ENCODE results near the gene KIF24. TPM values are rescaled to one million over a fixed set of nuclear protein-coding genes. Genes with fewer than 3 reads are reported as not detected.
A peak's percentile ranks its signal among the peaks of the same experiment; 100 is the strongest.
"Not testable (repeated sequence)": the region's sequence is repeated elsewhere in the genome, so short reads cannot be mapped to it uniquely, and the experiment has no call there.

KIF24 gene
- total RNA-seq, 6 experiments from 2014 or later = 0.14 to 0.74 (median 0.24) TPM

DNA sequence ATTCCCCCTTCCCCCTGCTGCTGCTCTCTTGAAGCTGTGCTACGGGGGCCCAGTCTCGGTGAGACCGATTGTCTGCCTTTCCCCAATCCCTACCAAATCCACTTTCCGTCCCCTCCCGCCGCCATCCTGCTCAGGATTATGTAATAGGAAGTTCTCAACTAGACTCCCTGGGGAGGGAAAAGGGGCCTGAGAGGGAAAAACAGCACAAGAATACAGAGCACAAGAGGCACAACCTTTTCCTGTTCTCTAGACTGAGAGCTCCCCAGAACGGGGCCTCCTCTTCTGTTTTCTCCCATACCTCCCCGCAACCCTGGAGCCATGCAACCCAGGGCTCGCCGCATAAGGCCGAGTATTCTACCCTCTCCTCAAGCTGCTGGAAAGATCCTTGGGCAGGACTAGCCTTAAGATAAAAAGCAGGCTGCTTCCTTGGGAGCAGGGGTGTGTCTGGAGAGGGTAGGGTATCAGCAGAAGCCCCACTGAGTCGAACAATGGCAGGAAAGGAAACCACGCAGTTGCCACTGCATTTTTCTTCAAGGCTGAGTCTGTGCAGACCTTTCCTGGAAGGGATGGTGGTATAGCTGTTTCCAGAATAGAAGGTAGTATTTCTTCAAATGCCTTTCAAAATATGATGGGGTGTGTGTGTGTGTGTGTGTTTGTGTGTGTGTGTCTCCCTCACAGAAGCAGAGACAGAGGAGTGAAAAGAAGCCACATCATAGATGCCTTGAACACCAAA, 34.7 kb upstream of the KIF24 start:
- Histone ChIP-seq H3K27me3 (no peaks in the 10 kb centered on the region), H3K4me3 (no peak overlapping the region), H3K36me3 (no peaks in the 10 kb centered on the region), H3K9me3 (no peaks in the 10 kb centered on the region), H3K4me1 (peaks cover 0 to 22% (median 6%) of the 10 kb centered on the region in 4 donors), H3K27ac (no peak overlapping the region)
- 46% methylated on average over 10 of the region's 13 CpGs for WGBS (ENCODE audit: insufficient coverage, low coverage, low lambda C conversion rate, missing lambda C conversion rate)
- TF ChIP-seq, protein P1, sequence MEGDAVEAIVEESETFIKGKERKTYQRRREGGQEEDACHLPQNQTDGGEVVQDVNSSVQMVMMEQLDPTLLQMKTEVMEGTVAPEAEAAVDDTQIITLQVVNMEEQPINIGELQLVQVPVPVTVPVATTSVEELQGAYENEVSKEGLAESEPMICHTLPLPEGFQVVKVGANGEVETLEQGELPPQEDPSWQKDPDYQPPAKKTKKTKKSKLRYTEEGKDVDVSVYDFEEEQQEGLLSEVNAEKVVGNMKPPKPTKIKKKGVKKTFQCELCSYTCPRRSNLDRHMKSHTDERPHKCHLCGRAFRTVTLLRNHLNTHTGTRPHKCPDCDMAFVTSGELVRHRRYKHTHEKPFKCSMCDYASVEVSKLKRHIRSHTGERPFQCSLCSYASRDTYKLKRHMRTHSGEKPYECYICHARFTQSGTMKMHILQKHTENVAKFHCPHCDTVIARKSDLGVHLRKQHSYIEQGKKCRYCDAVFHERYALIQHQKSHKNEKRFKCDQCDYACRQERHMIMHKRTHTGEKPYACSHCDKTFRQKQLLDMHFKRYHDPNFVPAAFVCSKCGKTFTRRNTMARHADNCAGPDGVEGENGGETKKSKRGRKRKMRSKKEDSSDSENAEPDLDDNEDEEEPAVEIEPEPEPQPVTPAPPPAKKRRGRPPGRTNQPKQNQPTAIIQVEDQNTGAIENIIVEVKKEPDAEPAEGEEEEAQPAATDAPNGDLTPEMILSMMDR (IDR thresholded peaks at IDR 0.05) = no peak
- no peak for TF ChIP-seq POLR2A (IDR thresholded peaks at IDR 0.05)
- DNase-seq (no peak), ATAC-seq (peak in 3 of 4 donors; percentile 39 to 64 (median 56))
- intact Hi-C loops (cut with DNase I) = no loop called here

DNA sequence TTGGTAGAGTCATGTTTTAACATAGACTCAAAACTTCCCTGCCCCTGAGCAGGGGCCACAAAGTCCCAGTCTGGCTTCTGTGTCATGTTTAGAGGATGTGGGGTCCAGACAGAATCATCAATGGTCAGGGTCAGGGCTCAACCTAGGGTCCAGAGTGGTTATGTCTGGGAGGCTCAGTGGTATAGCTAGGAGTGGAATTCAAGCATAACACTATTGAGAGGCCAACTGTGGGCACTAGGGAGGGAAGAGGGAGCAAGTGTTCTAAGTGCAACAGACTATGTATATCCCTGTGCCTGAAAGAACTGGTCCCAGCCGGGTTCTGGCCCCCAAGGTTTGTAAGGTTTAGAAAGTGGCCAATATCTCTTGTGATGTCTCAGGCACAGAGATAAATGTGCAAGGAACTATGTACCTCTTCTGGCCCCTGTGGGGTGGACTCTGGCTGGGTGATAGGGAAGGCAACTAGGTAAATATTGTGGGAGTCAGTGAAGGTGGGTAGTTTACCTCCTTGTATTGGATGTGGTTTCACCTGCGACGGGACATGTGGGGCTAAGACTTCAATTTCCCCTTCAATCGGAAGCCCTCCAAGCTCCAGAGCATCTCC, 33.6 kb upstream of the KIF24 start:
- WGBS (ENCODE audit: insufficient coverage, low coverage, low lambda C conversion rate, missing lambda C conversion rate) = 81% methylated on average over 3 of the region's 4 CpGs
- no peak for ATAC-seq
- intact Hi-C loops (cut with DNase I) = no loop called here
- no peak overlapping the region for H3K4me3 ChIP-seq
- no peaks in the 10 kb centered on the region for H3K36me3 ChIP-seq
- no peaks in the 10 kb centered on the region for H3K9me3 ChIP-seq
- H3K27me3 ChIP-seq = no peaks in the 10 kb centered on the region
- no peak for TF ChIP-seq POLR2A (IDR thresholded peaks at IDR 0.05)
- TF ChIP-seq, protein P1 (IDR thresholded peaks at IDR 0.05) = no peak
- no peak for DNase-seq
- no peak overlapping the region for H3K27ac ChIP-seq
- peaks cover 0 to 22% (median 6%) of the 10 kb centered on the region in 4 donors for H3K4me1 ChIP-seq

GRCh38 chr9:34352957-34353356, 23.9 kb upstream of the KIF24 start:
- H3K9me3 ChIP-seq; ATAC-seq; intact Hi-C loops (cut with DNase I); DNase-seq; H3K27me3 ChIP-seq; H3K36me3 ChIP-seq: not testable (repeated sequence)
- peak overlapping the region; percentile 8 to 45 (median 34) for H3K4me3 ChIP-seq
- peaks cover 0 to 29% (median 5%) of the 10 kb centered on the region in 4 donors for H3K4me1 ChIP-seq
- H3K27ac ChIP-seq = peak overlapping the region; percentile 54 to 80 (median 76)
- 60% methylated on average over 1 of the region's 1 CpG for WGBS (ENCODE audit: insufficient coverage, low coverage, low lambda C conversion rate, missing lambda C conversion rate)

DNA sequence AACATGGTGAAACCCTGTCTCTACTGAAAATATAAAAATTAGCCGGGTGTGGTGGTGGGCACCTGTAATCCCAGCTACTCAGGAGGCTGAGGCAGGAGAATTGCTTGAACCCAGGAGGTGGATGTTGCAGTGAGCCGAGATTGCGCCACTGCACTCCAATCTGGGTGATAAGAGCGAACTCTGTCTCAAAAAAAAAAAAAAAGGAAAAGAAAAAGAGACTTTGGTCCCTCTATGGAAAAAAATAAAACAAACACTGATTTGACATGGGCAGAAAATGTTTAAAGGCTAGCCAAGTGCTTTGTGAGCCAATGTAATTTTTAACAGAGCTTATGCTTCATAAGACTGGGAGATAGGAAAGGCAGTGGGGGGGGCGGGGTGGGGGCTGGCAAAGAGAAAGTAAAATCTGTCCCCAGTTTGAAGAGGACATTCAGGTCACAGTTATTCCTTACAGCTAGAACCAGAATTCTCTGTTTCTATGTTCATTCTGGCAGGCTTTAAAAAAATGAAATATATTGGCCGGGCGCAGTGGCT, 23.1 kb upstream of the KIF24 start:
- DNase-seq = peak; percentile 64 to 74 (median 72)
- 48% methylated on average over 3 of the region's 7 CpGs for WGBS (ENCODE audit: insufficient coverage, low coverage, low lambda C conversion rate, missing lambda C conversion rate)

GRCh38 chr9:34349324-34349723, 20.3 kb upstream of the KIF24 start:
- H3K9me3 ChIP-seq = no peaks in the 10 kb centered on the region
- DNase-seq = no peak
- intact Hi-C loops (cut with DNase I) = no loop called here

More for the DNA sequence above, 23.1 kb upstream of the KIF24 start:
- H3K27me3 ChIP-seq; H3K9me3 ChIP-seq; H3K36me3 ChIP-seq; intact Hi-C loops (cut with DNase I): not testable (repeated sequence)
- H3K4me1 ChIP-seq = peaks cover 0 to 34% (median 7%) of the 10 kb centered on the region in 4 donors
- peak overlapping the region; percentile 8 to 45 (median 34) for H3K4me3 ChIP-seq
- ATAC-seq = peak; percentile 72 to 91 (median 85)
- H3K27ac ChIP-seq = peak overlapping the region; percentile 54 to 80 (median 76)

More at GRCh38 chr9:34349324-34349723, 20.3 kb upstream of the KIF24 start:
- ATAC-seq = no peak
- Histone ChIP-seq H3K4me1 (peaks cover 0 to 62% (median 20%) of the 10 kb centered on the region in 4 donors), H3K27me3 (no peaks in the 10 kb centered on the region), H3K4me3 (no peak overlapping the region), H3K36me3 (no peaks in the 10 kb centered on the region), H3K27ac (peak overlapping the region in 1 of 3 donors; percentile 82)
- TF ChIP-seq, protein P1 (IDR thresholded peaks at IDR 0.05) = no peak
- TF ChIP-seq POLR2A (IDR thresholded peaks at IDR 0.05) = no peak
- 41% methylated on average over 3 of the region's 3 CpGs for whole genome bisulfite sequencing (ENCODE audit: insufficient coverage, low coverage, low lambda C conversion rate, missing lambda C conversion rate)
